SW 1271 (cell line): ENCODE measurements around the gene MICOS13.

Experiments
- DNase-seq, 2 experiments: peaks; one replicate each; lab custom pipeline; 2025; lab: John Stamatoyannopoulos, UW

The MICOS13 gene

GRCh38 chr19:5667751-5668271 lies 12.5 kb downstream of the MICOS13 start:
- DNase-seq: no peak

GRCh38 chr19:5666921-5667610 lies 13.2 kb downstream of the MICOS13 start:
- DNase-seq: no peak

- peak; percentile 9 to 33 for DNase-seq
Measured at GRCh38 chr19:5665781-5666513, 14.4 kb downstream of the MICOS13 start.

GRCh38 chr19:5664515-5664914 lies 15.8 kb downstream of the MICOS13 start:
- no peak for DNase-seq

GRCh38 chr19:5663904-5664303 lies 16.4 kb downstream of the MICOS13 start:
- DNase-seq: no peak

GRCh38 chr19:5661483-5661882 lies 18.8 kb downstream of the MICOS13 start:
- DNase-seq: no peak

- no peak for DNase-seq
Measured at GRCh38 chr19:5655412-5655811, 24.9 kb downstream of the MICOS13 start.

- DNase-seq: no peak
Measured at GRCh38 chr19:5654931-5655330, 25.4 kb downstream of the MICOS13 start.

GRCh38 chr19:5652261-5652660 lies 28.1 kb downstream of the MICOS13 start:
- no peak for DNase-seq

- DNase-seq: no peak
Measured at GRCh38 chr19:5651361-5651760, 29.0 kb downstream of the MICOS13 start.

GRCh38 chr19:5648464-5648863 lies 31.9 kb downstream of the MICOS13 start:
- no peak for DNase-seq

- no peak for DNase-seq
Measured at GRCh38 chr19:5646703-5647102, 33.6 kb downstream of the MICOS13 start.

- no peak for DNase-seq
Measured at GRCh38 chr19:5645409-5645808, 34.9 kb downstream of the MICOS13 start.

GRCh38 chr19:5644037-5644436 lies 36.3 kb downstream of the MICOS13 start:
- DNase-seq: no peak

GRCh38 chr19:5643060-5643459 lies 37.3 kb downstream of the MICOS13 start:
- no peak for DNase-seq

GRCh38 chr19:5642204-5642603 lies 38.1 kb downstream of the MICOS13 start:
- no peak for DNase-seq

- DNase-seq: no peak
Measured at GRCh38 chr19:5641171-5641570, 39.1 kb downstream of the MICOS13 start.

GRCh38 chr19:5637971-5638370 lies 42.3 kb downstream of the MICOS13 start:
- no peak for DNase-seq

GRCh38 chr19:5635427-5635826 lies 44.9 kb downstream of the MICOS13 start:
- DNase-seq: no peak

- no peak for DNase-seq
Measured at GRCh38 chr19:5632657-5633056, 47.7 kb downstream of the MICOS13 start.

- no peak for DNase-seq
Measured at GRCh38 chr19:5632241-5632612, 48.1 kb downstream of the MICOS13 start.

- no peak for DNase-seq
Measured at GRCh38 chr19:5631567-5632240, 48.6 kb downstream of the MICOS13 start.

- DNase-seq: no peak
Measured at GRCh38 chr19:5628919-5629481, 51.3 kb downstream of the MICOS13 start.
